ENCODE data around the gene SLC9A1. TPM values are rescaled to one million over a fixed set of nuclear protein-coding genes. Genes with fewer than 3 reads are reported as not detected.

Gene SLC9A1
- total and polyA plus RNA-seq, 12 donors, result 9.4 to 34.4 (median 20.7) TPM

- DNase-seq (no peak), ATAC-seq (no peak)
- TF ChIP-seq, protein P1, sequence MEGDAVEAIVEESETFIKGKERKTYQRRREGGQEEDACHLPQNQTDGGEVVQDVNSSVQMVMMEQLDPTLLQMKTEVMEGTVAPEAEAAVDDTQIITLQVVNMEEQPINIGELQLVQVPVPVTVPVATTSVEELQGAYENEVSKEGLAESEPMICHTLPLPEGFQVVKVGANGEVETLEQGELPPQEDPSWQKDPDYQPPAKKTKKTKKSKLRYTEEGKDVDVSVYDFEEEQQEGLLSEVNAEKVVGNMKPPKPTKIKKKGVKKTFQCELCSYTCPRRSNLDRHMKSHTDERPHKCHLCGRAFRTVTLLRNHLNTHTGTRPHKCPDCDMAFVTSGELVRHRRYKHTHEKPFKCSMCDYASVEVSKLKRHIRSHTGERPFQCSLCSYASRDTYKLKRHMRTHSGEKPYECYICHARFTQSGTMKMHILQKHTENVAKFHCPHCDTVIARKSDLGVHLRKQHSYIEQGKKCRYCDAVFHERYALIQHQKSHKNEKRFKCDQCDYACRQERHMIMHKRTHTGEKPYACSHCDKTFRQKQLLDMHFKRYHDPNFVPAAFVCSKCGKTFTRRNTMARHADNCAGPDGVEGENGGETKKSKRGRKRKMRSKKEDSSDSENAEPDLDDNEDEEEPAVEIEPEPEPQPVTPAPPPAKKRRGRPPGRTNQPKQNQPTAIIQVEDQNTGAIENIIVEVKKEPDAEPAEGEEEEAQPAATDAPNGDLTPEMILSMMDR (IDR thresholded peaks at IDR 0.05), result no peak
- intact Hi-C loops (cut with DNase I), result no loop called here
- 71 to 89% methylated on average over 2 of the region's 2 CpGs for WGBS, 2 donors
- Histone ChIP-seq H3K27ac (peak overlapping the region in 6 of 10 donors; percentile 12 to 64 (median 50)), H3K36me3 (peaks cover 0 to 2% (median 0%) of the 10 kb centered on the region in 9 donors), H3K4me3 (no peak overlapping the region), H3K9me3 (no peaks in the 10 kb centered on the region), H3K27me3 (no peaks in the 10 kb centered on the region), H3K4me1 (peaks cover 24 to 91% (median 80%) of the 10 kb centered on the region in 9 donors)
These were observed 6.3 kb downstream of the SLC9A1 start for GRCh38 chr1:27148591-27148990.

- 100% methylated on average over 1 of the region's 1 CpG for WGBS, 2 donors
- Histone ChIP-seq H3K9me3 (no peaks in the 10 kb centered on the region), H3K27me3 (no peaks in the 10 kb centered on the region), H3K27ac (peak overlapping the region in 4 of 10 donors; percentile 46 to 64 (median 58)), H3K4me1 (peaks cover 23 to 91% (median 80%) of the 10 kb centered on the region in 9 donors), H3K36me3 (peaks cover 0 to 2% (median 0%) of the 10 kb centered on the region in 9 donors), H3K4me3 (no peak overlapping the region)
- intact Hi-C loops (cut with DNase I), result no loop called here
- no peak for DNase-seq
- no peak for ATAC-seq
- TF ChIP-seq, protein P1 (IDR thresholded peaks at IDR 0.05), result no peak
These were observed 6.9 kb downstream of the SLC9A1 start for GRCh38 chr1:27147842-27148518.

GRCh38 chr1:27145934-27146354 lies 9.0 kb downstream of the SLC9A1 start:
- intact Hi-C loops (cut with DNase I), result no loop called here

GRCh38 chr1:27144920-27145661 lies 9.8 kb downstream of the SLC9A1 start:
- Histone ChIP-seq H3K27me3 (no peaks in the 10 kb centered on the region), H3K9me3 (no peaks in the 10 kb centered on the region), H3K27ac (peak overlapping the region; percentile 47 to 81 (median 69)), H3K36me3 (peaks cover 0 to 2% (median 0%) of the 10 kb centered on the region in 9 donors), H3K4me1 (peaks cover 29 to 91% (median 79%) of the 10 kb centered on the region in 9 donors), H3K4me3 (no peak overlapping the region)
- TF ChIP-seq, protein P1 (IDR thresholded peaks at IDR 0.05), result no peak
- 71% methylated on average over 5 of the region's 5 CpGs for WGBS, 2 donors
- ATAC-seq (peak; percentile 18 to 71 (median 46)), DNase-seq (no peak)
- intact Hi-C loops (cut with DNase I), result no loop called here

More at GRCh38 chr1:27145934-27146354, 9.0 kb downstream of the SLC9A1 start:
- WGBS, 2 donors, result 74 to 75% methylated on average over 7 of the region's 7 CpGs
- no peaks in the 10 kb centered on the region for H3K27me3 ChIP-seq
- DNase-seq (no peak), ATAC-seq (peak; percentile 23 to 65 (median 48))
- H3K36me3 ChIP-seq, result peaks cover 0 to 2% (median 0%) of the 10 kb centered on the region in 9 donors
- H3K27ac ChIP-seq, result peak overlapping the region; percentile 47 to 81 (median 69)
- TF ChIP-seq, protein P1 (IDR thresholded peaks at IDR 0.05), result no peak
- peaks cover 29 to 91% (median 79%) of the 10 kb centered on the region in 9 donors for H3K4me1 ChIP-seq
- H3K9me3 ChIP-seq, result no peaks in the 10 kb centered on the region
- H3K4me3 ChIP-seq, result no peak overlapping the region
